HG03139 (cell line): Measurements from ENCODE around the gene AOAH.
"Not testable (repeated sequence)": the region's sequence is repeated elsewhere in the genome, so short reads cannot be mapped to it uniquely, and the experiment has no call there.

ENCODE experiments used
- ATAC-seq: cut with Tn5 transposase; IDR thresholded peaks from one replicate; pipeline ENCODE4 v1.9.1; 2021; ENCODE audit not compliant: unreplicated experiment

AOAH gene

GRCh38 chr7:36514289-36515243 is 209.7 kb downstream of the AOAH start:
- ATAC-seq = no peak

DNA sequence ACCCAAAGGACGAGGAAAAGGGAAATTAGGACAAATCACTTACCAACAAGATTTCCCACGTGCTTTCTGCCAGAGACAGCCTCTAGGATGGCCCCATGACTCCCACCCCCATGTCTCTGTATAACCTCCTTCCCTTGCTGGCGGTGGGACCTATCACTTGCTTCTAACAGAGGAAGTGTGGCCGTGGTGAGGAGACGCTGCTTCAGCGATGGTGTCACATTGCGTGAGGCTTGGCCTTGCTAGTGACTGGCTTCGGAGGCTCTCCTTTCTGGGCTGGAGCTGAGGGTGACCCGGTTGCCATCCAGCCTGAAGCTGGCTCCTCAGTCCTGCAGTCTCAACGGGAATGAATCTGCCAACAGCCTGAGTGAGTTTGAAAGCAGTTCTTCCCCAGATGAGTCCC is 210.9 kb downstream of the AOAH start:
- ATAC-seq = no peak

DNA sequence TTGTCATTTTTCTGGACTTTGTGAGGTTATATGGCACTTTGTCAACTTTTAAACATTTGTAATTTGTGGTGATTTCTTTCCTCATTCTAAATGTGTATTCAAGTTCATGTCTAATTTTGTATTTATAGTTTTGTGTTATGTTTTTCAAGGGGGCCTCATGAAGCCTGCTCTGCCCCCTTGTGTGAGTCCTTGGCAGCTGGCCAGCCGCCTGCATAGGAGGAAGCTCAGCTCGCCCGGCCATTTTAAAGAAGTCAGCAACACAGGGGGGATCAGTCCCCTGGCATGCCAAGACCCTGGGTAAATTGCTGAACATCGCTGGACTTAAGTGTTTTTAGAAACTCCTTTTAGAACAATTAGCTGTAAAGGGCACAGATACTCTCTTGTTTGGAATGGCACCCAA is 211.7 kb downstream of the AOAH start:
- no peak for ATAC-seq

GRCh38 chr7:36509962-36510361 is 214.3 kb downstream of the AOAH start:
- ATAC-seq = no peak

- no peak for ATAC-seq
Measured at GRCh38 chr7:36507475-36508440, 216.5 kb downstream of the AOAH start.

DNA sequence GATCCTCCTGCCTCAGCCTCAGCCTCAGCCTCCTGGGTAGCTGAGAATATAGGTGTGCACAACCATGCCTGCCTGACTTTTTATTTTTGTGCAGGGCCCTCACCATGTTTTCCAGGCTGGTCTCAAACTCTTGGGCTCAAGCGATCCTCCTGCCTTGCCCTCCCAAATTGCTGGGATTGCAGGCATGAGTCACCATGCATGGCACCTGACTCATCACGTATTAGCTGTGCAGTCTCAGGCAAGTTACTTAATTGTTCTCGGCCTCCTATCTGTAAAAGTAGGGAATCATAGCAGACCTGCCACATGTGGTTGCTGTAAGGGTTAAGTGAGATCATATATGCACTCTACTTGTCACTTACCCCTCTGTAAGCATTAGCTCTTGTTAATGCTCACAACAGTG is 217.5 kb downstream of the AOAH start:
- ATAC-seq = no peak

DNA sequence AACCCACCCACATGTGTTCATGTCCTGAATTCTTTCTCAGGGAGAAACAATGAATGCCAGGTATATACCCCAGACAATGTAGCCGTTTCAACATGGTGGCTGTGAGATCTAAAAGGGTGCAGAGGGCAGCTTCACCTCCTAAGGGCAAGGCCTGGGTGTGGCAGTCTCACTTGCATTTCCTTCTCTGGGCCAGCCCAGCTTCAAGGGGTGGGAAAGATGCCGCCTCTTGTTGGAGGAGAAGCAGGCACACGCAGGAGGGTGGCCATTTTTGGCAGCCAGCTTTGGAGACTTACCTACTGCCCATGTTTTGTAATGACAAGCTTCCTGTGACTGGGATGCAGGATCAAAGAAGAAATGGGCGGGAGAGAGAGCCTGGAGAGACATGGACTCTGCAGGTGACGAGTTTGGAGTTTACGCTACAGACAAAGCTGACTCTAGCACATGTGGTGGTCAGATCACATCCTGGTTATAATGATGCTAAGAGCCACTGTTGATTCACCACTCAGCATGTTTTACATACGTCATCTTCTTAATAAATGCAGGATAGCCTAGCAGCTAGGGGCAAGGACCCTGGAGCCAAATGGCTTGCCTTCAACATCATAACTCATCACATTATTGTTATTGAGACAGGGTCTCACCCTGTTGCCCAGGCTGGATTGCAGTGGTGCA is 218.0 kb downstream of the AOAH start:
- no peak for ATAC-seq

DNA sequence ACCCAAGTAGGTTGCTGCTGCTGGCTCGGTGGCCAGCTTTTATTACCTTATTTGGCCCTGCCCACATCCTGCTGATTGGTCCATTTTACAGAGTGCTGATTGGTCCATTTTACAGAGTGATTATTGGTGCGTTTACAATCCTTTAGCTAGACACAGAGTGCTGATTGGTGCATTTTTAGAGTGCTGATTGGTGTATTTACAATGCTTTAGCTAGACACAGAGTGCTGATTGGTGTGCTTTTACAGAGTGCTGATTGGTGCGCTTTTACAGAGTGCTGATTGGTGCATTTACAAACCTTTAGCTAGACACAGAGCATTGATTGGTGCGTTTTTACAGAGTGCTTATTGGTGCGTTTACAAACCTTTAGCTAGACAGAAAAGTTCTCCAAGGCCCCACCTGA is 219.7 kb downstream of the AOAH start:
- not testable (repeated sequence) for ATAC-seq

DNA sequence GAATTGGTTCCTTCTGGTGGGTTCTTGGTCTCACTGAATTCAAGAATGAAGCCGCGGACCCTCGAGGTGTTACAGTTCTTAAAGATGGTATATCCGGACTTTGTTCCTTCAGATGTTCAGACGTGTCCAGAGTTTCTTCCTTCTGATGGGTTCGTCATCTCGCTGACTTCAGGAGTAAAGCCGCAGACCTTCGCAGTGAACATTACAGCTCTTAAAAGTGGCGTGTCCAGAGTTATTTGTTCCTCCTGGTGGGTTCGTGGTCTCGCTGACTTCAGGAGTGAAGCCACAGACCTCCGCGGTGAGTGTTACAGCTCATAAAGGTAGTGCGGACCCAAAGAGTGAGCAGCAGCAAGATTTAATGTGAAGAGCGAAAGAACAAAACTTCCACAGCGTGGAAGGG is 220.1 kb downstream of the AOAH start:
- ATAC-seq = not testable (repeated sequence)

- no peak for ATAC-seq
Measured at GRCh38 chr7:36497775-36498174, 226.5 kb downstream of the AOAH start.

GRCh38 chr7:36497176-36497575 is 227.1 kb downstream of the AOAH start:
- not testable (repeated sequence) for ATAC-seq

DNA sequence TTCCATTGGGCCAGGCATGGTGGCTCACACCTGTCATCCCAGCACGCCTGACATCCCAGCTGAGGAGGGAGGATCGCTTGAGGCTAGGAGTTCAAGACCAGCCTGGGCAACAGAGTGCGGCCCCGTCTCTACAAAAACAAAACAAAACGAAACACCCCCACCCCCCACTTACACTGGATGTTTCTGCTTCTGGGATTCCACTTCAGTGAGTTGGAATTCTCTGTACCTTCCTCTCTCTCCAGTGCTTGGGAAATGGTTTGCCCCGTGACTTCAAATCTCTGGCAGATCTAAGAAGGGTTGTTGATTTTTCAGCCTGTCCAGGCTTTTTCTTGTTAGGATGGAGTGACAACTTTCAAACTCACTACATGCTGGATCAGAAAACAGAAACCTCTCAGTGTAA is 227.7 kb downstream of the AOAH start:
- ATAC-seq = no peak

DNA sequence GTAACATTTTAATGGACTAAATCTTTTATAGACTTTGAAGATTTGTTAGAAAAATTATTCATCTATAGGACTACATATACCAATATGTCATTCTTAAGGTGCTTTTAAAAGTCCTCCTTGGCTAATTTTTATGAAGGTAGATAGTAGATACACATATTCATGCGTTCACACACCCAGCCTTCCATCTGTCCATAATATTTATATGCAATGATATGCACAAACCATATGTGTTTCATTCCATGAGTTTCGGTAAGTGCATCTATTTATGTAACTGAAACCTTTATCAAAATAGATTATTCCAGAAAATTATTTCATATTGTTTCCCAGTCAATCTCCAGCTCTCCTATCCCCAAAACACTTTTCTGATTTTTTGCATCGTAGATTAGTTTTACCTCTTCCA is 233.0 kb downstream of the AOAH start:
- no peak for ATAC-seq

DNA sequence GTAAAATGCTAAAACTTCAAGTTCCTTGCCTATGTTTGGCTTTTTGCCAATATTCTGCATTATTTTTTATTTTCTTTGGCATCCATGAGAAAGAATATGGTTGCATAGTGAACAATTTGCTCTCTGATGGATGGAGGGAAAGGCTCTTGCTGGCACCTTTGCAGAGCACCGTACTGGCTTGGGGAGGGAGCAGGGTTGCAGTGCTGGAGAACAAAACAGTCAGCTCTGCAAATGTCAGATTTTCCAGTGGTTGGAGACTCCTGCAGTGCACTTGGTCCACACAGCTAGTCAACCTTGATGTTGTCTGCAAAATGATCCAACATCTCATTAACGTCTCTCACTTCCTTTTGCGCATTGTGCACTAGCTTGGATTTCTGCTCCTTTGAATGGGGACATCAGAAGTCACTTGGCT is 233.9 kb downstream of the AOAH start:
- ATAC-seq = no peak

DNA sequence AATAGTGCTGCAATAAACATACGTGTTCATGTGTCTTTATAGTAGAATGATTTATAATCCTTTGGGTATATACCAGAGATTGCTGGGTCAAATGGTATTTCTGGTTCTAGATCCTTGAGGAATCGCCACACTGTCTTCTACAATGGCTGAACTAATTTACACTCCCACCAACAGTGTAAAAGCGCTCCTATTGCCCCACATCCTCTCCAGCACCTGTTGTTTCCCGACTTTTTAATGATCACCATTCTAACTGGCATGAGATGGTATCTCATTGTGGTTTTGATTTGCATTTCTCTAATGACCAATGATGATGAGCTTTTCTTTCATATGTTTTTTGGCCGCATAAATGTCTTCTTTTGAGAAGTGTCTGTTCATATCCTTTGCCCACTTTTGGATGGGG is 235.6 kb downstream of the AOAH start:
- not testable (repeated sequence) for ATAC-seq

- no peak for ATAC-seq
Measured at GRCh38 chr7:36487756-36488336, 236.4 kb downstream of the AOAH start.

- no peak for ATAC-seq
Measured at GRCh38 chr7:36486336-36486735, 238.0 kb downstream of the AOAH start.

DNA sequence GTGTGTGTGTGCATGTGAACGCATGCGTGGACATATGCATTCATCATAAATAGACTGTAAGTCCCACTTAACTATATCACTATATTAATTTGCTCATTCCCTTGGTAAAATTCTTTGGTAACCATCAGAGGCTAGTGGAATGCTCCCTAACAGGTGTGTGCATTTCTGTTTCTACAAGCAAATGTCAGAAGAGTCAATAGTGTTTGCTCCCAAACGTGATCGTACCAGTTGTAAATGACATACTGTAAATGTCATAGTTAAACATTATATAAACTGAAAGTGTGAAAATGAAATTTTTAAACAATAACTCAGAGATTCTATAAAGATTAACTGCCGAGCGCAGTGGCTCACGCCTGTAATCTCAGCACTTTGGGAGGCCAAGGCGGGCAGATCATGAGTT is 240.0 kb downstream of the AOAH start:
- ATAC-seq = no peak

- ATAC-seq = not testable (repeated sequence)
Measured at GRCh38 chr7:36483853-36484252, 240.4 kb downstream of the AOAH start.

DNA sequence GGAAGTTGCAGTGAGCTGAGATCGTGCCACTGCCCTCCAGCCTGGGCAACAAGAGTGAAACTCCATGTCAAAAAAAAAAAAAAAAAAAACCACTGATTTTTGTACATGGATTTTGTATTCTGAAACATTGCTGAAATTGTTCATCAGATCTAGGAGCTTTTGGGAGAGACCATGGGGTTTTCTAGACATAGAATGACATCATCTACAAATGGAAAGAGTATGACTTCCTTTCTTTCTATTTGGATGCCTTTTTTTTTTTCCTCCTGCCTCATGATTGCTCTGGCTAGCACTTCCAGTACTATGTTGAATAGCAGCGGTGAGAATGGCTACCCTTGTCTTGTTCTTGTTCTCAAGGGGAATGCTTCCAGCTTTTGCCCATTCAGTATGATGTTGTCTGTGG is 245.5 kb downstream of the AOAH start:
- no peak for ATAC-seq

GRCh38 chr7:36475381-36475780 is 248.9 kb downstream of the AOAH start:
- ATAC-seq = no peak
